Activated CD8-positive, alpha-beta memory T cell treated with anti-CD3 and anti-CD28 coated beads for 1 hour (primary cell): ENCODE data around the gene DLGAP4.

ENCODE experiments used
- DNase-seq, 2 donors: peaks; one replicate each; pipeline ENCODE4 v3.0.0-alpha.2; 2020; ENCODE audit warnings: low read depth in 1 of 2; ENCODE audit errors: extremely low read depth in 1 of 2

Gene DLGAP4

GRCh38 chr20:36275011-36275410 lies 31.1 kb upstream of the DLGAP4 start:
- DNase-seq, result no peak

DNA sequence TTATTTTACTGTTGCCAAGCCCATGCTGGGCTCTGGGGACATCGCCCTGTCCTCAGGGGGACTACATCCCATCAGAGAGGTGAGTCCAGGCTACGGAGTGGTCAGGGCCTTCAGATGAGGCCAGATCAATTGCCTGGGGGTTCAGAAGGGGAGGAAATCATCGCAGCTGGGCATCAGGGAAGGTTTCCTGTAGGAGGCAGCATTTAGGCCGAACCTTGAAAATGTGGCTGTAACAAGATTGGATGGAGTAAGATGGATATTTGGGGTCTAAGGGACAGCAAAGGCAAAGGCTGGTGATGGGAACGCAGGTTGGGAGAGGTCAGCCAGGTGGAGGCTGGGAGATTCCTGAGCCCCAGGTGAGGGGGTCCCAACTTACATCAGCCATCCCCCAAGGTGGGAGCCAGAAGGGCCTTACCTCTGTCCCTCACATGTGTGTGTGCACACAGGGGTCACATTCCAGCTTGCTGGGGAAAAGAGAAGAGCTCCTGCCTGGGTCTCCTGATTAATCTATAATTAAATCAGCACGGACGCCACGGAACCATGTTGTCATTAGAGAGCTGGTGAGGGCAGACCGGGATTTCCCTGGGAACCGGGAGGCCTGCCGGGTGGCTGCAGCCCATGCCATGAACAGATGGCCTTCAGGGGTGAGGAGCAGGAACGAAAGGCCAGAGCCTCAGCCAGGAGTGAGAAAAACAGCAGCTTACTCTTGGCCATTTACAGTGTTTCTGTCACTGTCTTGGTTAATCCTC lies 30.5 kb upstream of the DLGAP4 start:
- no peak for DNase-seq

GRCh38 chr20:36277546-36277945 lies 28.6 kb upstream of the DLGAP4 start:
- DNase-seq, result no peak

DNA sequence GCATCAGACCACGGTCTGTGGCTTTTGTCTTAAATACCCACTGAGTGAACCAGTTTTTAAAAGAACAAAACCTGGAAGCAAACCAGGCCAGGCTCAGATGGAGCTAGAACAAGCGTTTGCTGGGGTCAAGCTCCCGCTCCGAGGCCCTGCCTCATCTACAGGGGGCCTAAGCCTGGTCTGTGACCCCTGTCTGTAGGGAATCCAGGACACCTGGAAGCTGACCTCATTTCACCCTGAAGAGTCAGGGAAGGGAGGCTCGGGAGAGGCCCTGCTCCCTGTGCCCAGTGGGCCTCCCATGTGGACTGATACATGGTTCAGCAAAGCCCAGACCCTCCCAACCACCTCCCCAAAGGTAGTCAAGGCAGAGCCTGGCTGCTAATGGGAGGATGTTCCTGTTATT lies 26.8 kb upstream of the DLGAP4 start:
- no peak for DNase-seq

- no peak for DNase-seq
Observed at GRCh38 chr20:36279776-36280175, 26.4 kb upstream of the DLGAP4 start.

DNA sequence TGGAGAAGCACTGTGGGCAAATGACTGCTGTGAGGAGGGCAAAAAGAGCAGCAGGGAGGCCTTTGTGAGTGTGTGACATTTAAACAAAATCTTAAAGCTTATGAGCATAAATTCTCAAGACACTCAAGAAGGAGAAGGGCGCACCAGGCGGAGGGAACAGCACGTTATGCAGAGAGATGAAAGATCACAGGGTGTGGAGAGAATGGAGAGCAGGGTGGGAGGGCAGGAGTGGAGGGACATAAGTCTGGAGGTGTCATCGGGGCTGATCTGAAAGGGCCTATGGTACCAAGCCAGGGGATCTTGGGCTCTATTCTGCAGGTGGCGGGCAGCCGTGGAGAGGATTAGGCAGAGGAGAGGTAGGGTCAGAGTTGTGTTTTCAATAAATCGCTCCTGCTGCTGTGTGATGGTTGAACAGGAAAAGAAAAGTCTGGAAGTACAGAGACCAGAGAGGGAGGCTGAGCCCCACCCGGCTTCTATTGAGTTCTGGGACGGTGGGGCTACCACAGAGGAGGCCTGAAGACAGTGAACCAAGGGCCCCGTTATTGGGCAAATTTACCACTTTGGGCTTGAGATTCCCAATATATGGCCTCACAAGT lies 24.3 kb upstream of the DLGAP4 start:
- DNase-seq, result no peak

DNA sequence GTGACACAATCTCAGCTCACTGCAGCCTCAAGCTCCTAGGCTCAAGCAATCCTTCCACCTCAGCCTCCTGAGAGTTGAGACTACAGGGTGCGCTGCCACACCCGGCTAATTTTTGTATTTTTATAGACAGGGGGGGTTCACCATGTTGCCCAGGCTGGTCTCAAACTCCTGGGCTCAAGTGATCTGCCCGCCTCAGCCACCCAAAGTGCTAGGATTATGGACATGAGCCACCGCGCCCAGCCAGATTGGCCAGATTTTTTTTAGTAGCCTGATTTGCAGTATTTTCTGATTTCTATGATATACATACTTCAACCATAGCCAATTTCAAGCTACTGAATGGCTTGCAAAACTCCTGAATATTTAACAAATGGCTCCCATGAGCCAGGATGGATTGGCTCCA lies 21.4 kb upstream of the DLGAP4 start:
- no peak for DNase-seq

DNA sequence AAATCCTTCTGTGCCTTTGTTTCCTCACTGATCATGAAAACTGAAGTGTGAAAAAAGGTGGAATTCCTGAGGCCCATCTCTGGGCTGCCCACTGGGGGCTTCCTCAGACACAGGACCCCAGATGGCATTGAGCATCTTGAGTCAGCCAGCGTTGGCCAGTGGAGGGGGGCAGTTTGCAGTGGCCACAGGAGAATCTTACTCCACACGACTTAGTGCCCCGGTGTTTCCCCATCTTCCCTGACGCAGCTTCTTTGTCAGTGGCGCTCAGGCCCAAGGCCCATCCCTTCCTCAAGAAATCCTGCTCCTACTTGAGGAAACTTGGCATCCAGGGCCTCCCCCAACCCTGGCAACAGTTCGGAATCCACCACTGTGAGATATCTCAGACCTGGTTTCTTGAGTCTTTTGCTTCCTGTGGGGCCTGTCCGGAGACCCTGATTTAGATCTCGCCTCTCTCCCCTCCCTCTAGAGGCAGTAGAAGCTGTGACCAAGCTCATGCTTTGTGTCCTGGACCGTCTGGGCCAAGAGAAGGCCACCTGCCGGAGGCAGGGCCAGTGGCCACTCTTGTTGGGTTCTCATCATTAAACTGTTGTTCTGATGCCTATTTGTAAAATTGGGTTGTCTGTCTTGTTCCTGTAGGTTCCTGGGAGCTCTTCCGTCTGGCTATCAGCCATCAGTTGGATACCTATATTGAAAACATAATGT lies 20.2 kb upstream of the DLGAP4 start:
- DNase-seq, result no peak

- DNase-seq, result no peak
Observed at GRCh38 chr20:36297656-36298055, 8.5 kb upstream of the DLGAP4 start.

DNA sequence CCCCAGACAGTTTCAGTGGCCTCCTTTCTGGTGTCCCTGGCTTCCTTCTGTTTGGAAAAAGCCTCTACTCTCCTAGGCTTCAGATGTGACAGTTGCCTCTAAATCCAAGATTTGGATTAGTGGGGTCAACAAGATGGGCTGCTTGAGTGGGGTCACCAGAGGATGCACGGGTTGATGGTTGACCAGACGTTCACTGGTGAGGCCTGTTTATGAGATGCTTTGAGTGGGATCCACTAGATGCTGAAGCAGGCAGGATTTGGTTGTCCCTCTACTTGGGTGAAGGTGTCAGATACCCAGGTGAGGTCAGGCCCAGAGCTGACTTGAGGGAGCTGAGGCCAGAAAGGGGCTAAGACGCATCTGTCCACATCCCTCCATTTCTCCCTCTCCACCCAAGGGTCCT lies 8.1 kb upstream of the DLGAP4 start:
- DNase-seq, result no peak

DNA sequence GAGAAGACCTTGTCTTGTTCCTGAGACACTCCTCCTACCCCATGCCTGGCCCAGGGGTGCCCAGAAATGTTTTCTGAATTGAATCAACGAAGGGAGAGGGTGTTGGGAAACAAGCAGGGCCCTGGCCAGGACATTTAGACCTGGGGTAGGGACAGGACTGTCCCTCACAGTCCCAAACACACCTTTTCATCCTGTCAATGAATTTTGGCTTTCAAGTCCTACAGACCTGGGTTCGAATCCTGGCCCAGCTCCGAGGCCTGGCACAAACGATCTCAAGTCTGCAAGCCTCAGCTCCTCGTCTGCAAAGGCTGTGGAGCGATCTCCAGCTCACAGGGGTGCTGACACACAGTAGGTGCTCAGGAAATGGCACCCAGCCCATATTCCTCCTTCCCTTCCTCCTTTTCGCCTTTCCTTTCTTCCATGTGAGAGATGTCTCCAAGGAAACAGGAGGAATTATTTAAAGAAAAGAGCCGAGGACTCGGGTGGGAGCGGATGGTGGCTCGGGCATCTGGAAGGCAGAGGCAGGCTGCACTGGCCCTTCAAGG lies 7.3 kb upstream of the DLGAP4 start:
- no peak for DNase-seq

DNA sequence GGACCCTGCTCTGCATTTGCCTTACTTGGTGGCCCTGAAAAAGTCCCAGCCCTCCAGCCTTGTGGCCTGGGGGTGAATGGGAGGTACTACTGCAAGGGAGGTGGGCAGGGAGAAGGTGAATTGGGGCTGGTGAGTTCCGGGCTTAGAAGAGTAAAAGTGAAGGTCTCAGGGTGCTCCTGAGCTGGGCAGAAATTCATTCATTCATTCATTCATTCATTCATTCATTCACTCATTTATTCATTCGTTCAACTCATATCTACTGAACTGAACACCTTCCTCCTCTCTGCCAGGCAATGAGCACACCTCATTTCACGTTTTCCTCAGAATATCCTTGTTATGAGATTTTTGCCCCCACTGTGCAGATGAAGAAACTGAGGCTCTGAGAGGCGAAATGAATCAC lies 6.7 kb upstream of the DLGAP4 start:
- DNase-seq, result no peak

- DNase-seq, result no peak
Observed at GRCh38 chr20:36301359-36302119, 4.6 kb upstream of the DLGAP4 start.

- DNase-seq, result no peak
Observed at GRCh38 chr20:36303020-36303595, 3.0 kb upstream of the DLGAP4 start.

GRCh38 chr20:36303831-36304230 lies 2.3 kb upstream of the DLGAP4 start:
- no peak for DNase-seq

- DNase-seq, result no peak
Observed at GRCh38 chr20:36304786-36305495, 1.2 kb upstream of the DLGAP4 start.

DNA sequence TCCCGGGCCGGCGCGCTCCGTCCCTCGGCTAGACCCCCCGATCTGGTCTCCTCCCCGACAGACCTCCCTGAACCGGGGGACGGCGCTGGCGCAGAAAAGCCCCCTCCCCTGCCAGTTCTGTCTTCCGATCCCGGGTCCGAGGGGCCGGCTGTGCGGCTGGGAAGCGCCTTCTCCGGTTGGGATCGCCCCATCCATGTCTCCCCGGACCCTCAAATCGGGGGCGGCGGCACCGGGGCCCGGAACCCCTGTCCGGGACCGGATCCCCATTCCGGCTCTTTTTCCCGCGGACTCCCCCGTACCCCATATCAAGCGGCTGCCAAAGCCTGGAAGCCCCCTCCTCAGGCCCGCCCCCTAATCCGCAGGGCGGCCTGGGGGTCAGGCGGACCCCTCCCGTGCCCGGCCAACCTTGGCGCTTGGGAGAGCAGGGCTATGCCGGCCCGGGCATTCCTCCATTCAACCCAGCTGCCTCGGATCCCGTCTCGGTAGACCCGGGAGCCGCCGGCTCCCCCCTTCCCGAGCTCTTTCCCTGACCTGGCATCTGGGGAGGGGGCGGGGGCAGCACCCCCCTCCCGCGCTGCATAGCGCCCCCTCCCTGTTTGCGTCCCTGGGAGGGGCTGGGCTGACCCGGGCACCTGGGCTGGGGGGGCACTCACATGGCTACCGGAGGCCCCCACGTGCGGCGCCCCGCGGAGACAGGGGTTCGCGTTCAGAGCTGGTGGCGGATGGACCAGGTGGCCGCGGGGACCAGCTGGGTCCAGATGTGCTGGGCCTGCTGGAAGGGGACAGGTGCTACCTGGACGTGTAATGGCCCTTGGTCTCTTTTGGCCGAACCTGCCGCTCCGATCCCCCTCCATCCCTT lies 643 bp downstream of the DLGAP4 start:
- DNase-seq, result no peak

GRCh38 chr20:36307412-36308325 lies 1.5 kb downstream of the DLGAP4 start:
- DNase-seq, result no peak
